Fibroblast of the aortic adventitia (primary cell): ENCODE results near the gene ORC5. TPM values are rescaled to one million over a fixed set of nuclear protein-coding genes. Genes with fewer than 3 reads are reported as not detected.

Source experiments
- DNase-seq: peaks from one replicate; pipeline ENCODE4 v3.0.0-alpha.2; 2010; ENCODE audit warnings: low read depth
- H3K4me3 ChIP-seq: 2 replicates; pipeline ENCODE4 v1.5.1; 2011; ENCODE audit warnings: low read depth, mild to moderate bottlenecking, control low read depth, low read length, moderate library complexity
- total RNA-seq: library from RNA; depleted of rRNA; stranded (reverse); fragments of >200 nt; gene quantifications from 2 replicates; pipeline ENCODE4 v1.2.3, GENCODE V29; 2012; ENCODE audit warnings: low replicate concordance
- TF ChIP-seq, protein P1 (sequence below): IDR thresholded peaks from 2 replicates; pipeline ENCODE4 v1.5.1; 2011; ENCODE audit warnings: mild to moderate bottlenecking, low read length, control low read depth, inconsistent platforms; ENCODE audit not compliant: insufficient read depth

Gene ORC5
- total RNA-seq = 19.5 and 28.1 TPM in 2 replicates

GRCh38 chr7:104207731-104208420 is at the start of gene ORC5:
ORC5 (minus strand) TSS chr7:104208013; CDS start chr7:104207904, 109 bp downstream.
- DNase-seq = peak; percentile 72
- TF ChIP-seq, protein P1, sequence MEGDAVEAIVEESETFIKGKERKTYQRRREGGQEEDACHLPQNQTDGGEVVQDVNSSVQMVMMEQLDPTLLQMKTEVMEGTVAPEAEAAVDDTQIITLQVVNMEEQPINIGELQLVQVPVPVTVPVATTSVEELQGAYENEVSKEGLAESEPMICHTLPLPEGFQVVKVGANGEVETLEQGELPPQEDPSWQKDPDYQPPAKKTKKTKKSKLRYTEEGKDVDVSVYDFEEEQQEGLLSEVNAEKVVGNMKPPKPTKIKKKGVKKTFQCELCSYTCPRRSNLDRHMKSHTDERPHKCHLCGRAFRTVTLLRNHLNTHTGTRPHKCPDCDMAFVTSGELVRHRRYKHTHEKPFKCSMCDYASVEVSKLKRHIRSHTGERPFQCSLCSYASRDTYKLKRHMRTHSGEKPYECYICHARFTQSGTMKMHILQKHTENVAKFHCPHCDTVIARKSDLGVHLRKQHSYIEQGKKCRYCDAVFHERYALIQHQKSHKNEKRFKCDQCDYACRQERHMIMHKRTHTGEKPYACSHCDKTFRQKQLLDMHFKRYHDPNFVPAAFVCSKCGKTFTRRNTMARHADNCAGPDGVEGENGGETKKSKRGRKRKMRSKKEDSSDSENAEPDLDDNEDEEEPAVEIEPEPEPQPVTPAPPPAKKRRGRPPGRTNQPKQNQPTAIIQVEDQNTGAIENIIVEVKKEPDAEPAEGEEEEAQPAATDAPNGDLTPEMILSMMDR = no peak
- peak within 1 kb of the TSS; percentile 98 for H3K4me3 ChIP-seq

- TF ChIP-seq, protein P1 = no peak
- no peak for DNase-seq
- no peak overlapping the region for H3K4me3 ChIP-seq
Observed at GRCh38 chr7:104255616-104256015, 47.8 kb upstream of the ORC5 start.

- no peak for DNase-seq
- no peak overlapping the region for H3K4me3 ChIP-seq
- TF ChIP-seq, protein P1 = no peak
Observed at GRCh38 chr7:104255194-104255593, 47.4 kb upstream of the ORC5 start.

DNA sequence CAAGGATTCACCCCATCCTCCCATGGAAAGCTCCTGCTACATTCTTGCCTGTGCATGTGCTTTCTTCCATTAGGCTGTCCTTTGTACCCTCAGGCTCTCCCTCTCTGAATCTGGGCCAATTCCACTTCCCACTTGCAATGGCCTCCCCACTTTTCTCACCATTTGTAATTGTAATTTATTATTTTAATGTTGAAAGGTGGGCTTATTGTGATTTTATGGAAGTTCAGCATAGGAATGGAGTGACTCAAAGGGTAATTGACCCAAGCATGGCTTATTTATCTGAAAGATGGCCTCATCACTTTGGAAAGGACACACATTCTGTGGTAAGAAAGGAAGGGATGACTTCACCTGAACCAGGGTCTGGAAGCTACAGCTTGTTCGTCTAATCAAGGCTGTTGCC is 46.9 kb upstream of the ORC5 start:
- TF ChIP-seq, protein P1 = no peak
- no peak for DNase-seq
- no peak overlapping the region for H3K4me3 ChIP-seq

- TF ChIP-seq, protein P1 = no peak
- DNase-seq = no peak
Observed at GRCh38 chr7:104252409-104253134, 44.8 kb upstream of the ORC5 start.

DNA sequence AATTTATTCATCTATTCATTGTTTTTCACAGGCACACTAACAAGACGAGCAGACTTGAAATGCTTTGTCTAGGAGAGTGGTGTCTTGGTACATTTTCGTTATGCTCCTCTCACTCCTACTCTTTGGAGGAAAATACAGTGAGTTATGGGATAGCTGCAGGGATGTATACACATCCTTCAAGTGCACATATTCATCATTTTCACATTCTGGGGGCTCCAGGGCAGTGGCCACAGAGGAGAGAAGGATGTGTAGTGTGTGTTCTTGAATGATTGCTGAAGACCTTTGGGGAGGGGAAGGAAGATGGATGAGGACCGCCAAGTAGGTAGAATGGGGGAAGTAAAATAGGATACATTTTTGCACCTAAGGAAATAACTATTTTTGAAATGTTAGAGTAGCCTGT is 34.8 kb upstream of the ORC5 start:
- no peak for DNase-seq
- TF ChIP-seq, protein P1 = no peak
- H3K4me3 ChIP-seq = no peak overlapping the region

More at GRCh38 chr7:104252409-104253134, 44.8 kb upstream of the ORC5 start:
- H3K4me3 ChIP-seq = no peak overlapping the region
